Heart right ventricle (tissue), 16 donors: ENCODE data around the gene PRKAG2. TPM values are rescaled to one million over a fixed set of nuclear protein-coding genes. Genes with fewer than 3 reads are reported as not detected.

Experiments
- ATAC-seq, 8 donors: fragments of 200-7000 bp; cut with Tn5 transposase; one replicate each; pipeline ENCODE4 v1.9.1; 2020; ENCODE audit warnings: mild to moderate bottlenecking in 8 of 8, moderate library complexity in 8 of 8, moderate number of reproducible peaks in 1 of 8
- DNase-seq, 2 donors: peaks; one replicate each; pipeline ENCODE4 v3.0.0-alpha.2; 2020
- H3K27ac ChIP-seq, 10 donors: fragments of 200-600 bp; sonication (generic) in 2 of 10; one replicate each; pipeline versions ENCODE4 v1.5.0 to v1.8.0; 2020 to 2022; ENCODE audit warnings: mild to moderate bottlenecking in 3 of 10
- H3K27me3 ChIP-seq, 7 donors: fragments of 200-600 bp; one replicate each; pipeline ENCODE4 v1.8.0; 2021 to 2022; ENCODE audit warnings: mild to moderate bottlenecking in 2 of 7
- H3K36me3 ChIP-seq, 9 donors: fragments of 200-600 bp; sonication (generic) in 1 of 9; one replicate each; pipeline versions ENCODE4 v1.5.0 to v1.8.0; 2020 to 2022; ENCODE audit warnings: mild to moderate bottlenecking in 2 of 9
- H3K4me1 ChIP-seq, 9 donors: fragments of 200-600 bp; sonication (generic) in 1 of 9; one replicate each; pipeline versions ENCODE4 v1.5.0 to v1.8.0; 2020 to 2022; ENCODE audit warnings: mild to moderate bottlenecking in 4 of 9
- H3K4me3 ChIP-seq, 10 donors: fragments of 200-600 bp; sonication (generic) in 2 of 10; one replicate each; pipeline versions ENCODE4 v1.5.0 to v1.8.0; 2020 to 2022; ENCODE audit warnings: mild to moderate bottlenecking in 7 of 10, moderate library complexity in 2 of 10
- H3K9me3 ChIP-seq, 11 donors: fragments of 200-600 bp in 10 of 11; sonication (generic) in 2 of 11; one replicate each; pipeline versions ENCODE4 v1.5.0 to v1.8.0; 2013 to 2022; ENCODE audit warnings: mild to moderate bottlenecking in 2 of 11, control low read depth in 1 of 11, moderate library complexity in 1 of 11
- WGBS, 2 donors: extraction: QIAGEN DNeasy Blood & Tissue Kit; methylation state at CpG; one replicate each; pipeline ENCODE4 v1.1.7; 2013; ENCODE audit warnings: inconsistent platforms in 1 of 2; 5-methylcytosine and 5-hydroxymethylcytosine counted together
- intact Hi-C, 10 donors: fragments of 100-400 bp; cut with DNase I; formaldehyde crosslinking; loops; one replicate each; pipeline versions ENCODE4 v1.11.1 to v1.14.2; 2022
- polyA plus RNA-seq, 2 donors: library from polyadenylated mRNA; stranded (reverse); fragments of 200-250 nt; gene quantifications; one replicate each; pipeline ENCODE4 v1.2.3, GENCODE V29; 2013
- total RNA-seq, 10 donors: library from RNA; stranded (reverse); fragmentation: NEBNext Ultra II Directional in 3 of 10; extraction: Animal tissue kit (Norgen Biotek cat#: 25700) in 3 of 10; gene quantifications; one replicate each; pipeline versions ENCODE4 v1.2.1 to v1.2.4, GENCODE V29; 2021 to 2023
- TF ChIP-seq, protein P1 (sequence below), 9 donors: fragments of 200-600 bp; sonication (generic) in 2 of 9; IDR thresholded peaks; one replicate each; pipeline versions ENCODE4 v1.5.0 to v1.8.0; 2021 to 2022; ENCODE audit warnings: antibody characterized with exemption in 9 of 9, mild to moderate bottlenecking in 5 of 9, moderate library complexity in 1 of 9
- donor health status: Arrhythmogenic right ventricular cardiomyopathy.
- donor health status: ischemic (EF 13 %, LVEDD 7.1; RV severe dilation, severe dysfunction).
- donor health status: healthy with polysubstance abuse.
- donor health status: DM: no; HTN: yes; CAD: no.
- donor health status: DM: no; HTN: no; CAD: no.
- donor health status: ischemic (EF 25% LVEDD 6.9; RV normal size, moderate dysfunction).
- donor health status: ischemic (EF 25% LVEDD 5.7; RV mildly dilated, moderate dysfunction).
- donor health status: healthy.
- donor health status: DM: yes; HTN: yes; CAD: no.
- donor health status: Ischemic cardiomyopathy.
- donor health status: ischemic (EF 35%, LVEDD 5.7; RV mildly dilated, moderate dysfunction).
- donor health status: nonischemic (EF 11% LVEDD 7.7; RV severe dilation, severe dysfunction).
- donor health status: DM: yes; HTN: yes; CAD: no.
- donor health status: PGD.
- donor health status: ischemic (EF 29% LVEDD 5.4; RV normal size, mild dysfunction).
- donor health status: nonischemic (EF 23%, LVEDD 6.1; RV moderate dilation, normal function).

PRKAG2 gene
- total and polyA plus RNA-seq, 12 donors, result 52.4 to 156 (median 114) TPM

DNA sequence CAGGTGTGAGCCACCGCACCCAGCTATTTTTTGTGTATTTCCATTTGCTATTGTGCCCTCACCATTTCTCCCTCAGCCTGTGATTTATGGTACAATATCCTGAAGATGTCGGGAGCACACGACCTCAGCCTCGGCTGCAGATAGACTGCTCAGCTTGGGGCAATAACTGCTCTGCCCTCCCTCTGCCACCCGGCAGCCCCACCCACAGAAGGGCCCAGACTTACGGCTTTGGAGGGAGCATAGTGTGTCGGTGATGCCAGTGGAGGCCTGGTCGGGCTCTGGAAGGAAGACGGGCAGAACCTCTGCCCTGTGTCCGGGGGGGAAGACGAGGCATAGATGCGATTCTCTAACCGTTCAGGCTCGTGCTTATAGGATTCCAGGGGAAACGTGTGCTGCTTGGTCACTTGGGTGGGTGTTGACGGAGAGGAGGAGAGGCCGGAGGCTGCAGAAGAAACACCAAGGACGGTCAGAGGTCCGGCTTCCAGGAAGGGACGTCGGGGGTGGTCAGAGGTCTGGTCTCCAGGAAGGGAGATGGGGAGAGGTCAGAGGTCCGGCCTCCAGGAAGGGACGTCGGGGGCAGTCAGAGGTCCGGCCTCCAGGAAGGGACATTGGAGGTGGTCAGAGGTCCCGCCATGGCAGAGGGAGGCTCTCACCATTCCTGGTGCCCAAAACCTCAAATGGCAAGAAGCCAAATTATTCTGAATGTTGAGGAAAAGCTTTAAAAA, 201.6 kb downstream of the PRKAG2 start:
- H3K27me3 ChIP-seq, result no peaks in the 10 kb centered on the region
- intact Hi-C loops, result no loop called here

DNA sequence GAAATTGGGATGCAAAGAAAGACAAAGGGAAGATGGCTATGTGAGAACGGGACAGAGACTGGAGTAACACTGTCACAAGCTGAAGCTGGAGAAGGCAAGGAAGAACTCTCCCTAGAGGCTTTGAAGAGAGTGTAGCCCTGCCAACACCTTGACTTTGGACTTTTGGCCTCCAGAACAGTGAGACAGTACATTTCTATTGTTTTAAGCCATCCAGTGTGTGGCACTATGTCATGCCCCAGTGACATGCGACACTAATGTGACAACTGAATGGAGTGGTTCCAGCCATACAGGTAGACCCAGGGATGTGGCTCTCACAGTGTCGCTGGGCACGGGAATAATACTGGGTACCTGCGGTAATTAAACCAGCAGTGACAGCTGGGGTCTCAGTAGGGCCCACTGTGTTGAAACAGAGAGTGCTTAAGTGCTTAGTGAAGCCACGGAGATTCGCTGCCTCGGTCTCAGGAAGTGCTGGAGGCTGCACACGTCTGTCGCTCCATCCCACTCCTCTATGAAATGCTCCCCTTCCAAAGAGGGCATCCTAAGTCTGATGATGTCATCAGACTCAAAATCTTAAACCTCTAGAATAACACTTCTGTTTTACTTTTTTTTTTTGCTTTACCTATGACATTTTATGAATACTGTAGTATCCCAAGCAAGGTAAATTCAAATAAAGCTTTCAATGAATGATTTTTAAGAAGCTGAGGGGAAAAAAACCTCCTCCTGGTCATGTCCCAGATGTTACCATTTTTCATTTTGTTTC, 202.6 kb downstream of the PRKAG2 start:
- no peaks in the 10 kb centered on the region for H3K9me3 ChIP-seq
- H3K36me3 ChIP-seq, result peaks cover 0 to 18% (median 0%) of the 10 kb centered on the region in 9 donors
- DNase-seq (no peak), ATAC-seq (no peak)
- 94 to 97% methylated on average over 10 of the region's 10 CpGs for WGBS, 2 donors
- H3K27ac ChIP-seq, result no peak overlapping the region
- no peak overlapping the region for H3K4me3 ChIP-seq
- peaks cover 10 to 55% (median 28%) of the 10 kb centered on the region in 9 donors for H3K4me1 ChIP-seq
- H3K27me3 ChIP-seq, result no peaks in the 10 kb centered on the region
- intact Hi-C loops, result no loop called here
- TF ChIP-seq, protein P1, sequence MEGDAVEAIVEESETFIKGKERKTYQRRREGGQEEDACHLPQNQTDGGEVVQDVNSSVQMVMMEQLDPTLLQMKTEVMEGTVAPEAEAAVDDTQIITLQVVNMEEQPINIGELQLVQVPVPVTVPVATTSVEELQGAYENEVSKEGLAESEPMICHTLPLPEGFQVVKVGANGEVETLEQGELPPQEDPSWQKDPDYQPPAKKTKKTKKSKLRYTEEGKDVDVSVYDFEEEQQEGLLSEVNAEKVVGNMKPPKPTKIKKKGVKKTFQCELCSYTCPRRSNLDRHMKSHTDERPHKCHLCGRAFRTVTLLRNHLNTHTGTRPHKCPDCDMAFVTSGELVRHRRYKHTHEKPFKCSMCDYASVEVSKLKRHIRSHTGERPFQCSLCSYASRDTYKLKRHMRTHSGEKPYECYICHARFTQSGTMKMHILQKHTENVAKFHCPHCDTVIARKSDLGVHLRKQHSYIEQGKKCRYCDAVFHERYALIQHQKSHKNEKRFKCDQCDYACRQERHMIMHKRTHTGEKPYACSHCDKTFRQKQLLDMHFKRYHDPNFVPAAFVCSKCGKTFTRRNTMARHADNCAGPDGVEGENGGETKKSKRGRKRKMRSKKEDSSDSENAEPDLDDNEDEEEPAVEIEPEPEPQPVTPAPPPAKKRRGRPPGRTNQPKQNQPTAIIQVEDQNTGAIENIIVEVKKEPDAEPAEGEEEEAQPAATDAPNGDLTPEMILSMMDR (IDR thresholded peaks at IDR 0.05), result no peak

More for the DNA sequence above, 201.6 kb downstream of the PRKAG2 start:
- Histone ChIP-seq H3K4me1 (peaks cover 10 to 61% (median 34%) of the 10 kb centered on the region in 9 donors), H3K4me3 (no peak overlapping the region), H3K27ac (no peak overlapping the region), H3K36me3 (peaks cover 0 to 18% (median 0%) of the 10 kb centered on the region in 9 donors), H3K9me3 (no peaks in the 10 kb centered on the region)
- WGBS, 2 donors, result 87 to 89% methylated on average over 26 of the region's 26 CpGs
- TF ChIP-seq, protein P1 (IDR thresholded peaks at IDR 0.05), result no peak
- no peak for ATAC-seq
- no peak for DNase-seq

DNA sequence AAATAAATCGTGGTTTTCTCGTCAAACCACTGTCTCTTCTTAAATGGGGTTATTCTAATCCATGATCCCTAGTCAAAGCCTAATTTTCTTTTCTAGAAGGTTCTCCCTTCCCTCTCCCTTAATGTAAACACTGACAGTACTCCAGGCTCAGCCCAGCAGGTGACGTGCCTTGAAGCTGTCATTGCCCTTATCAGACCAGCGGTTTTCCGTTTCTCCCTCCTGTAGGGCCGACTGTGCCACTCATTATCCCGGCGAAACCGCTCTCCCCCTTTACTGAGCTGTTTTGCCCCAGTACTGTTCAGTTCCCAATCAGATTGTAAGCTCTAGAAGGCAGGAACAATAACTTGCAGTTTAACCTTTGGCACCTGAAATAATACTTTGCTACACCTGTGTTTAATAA, 203.7 kb downstream of the PRKAG2 start:
- ATAC-seq (no peak), DNase-seq (no peak)
- Histone ChIP-seq H3K36me3 (peaks cover 0 to 23% (median 0%) of the 10 kb centered on the region in 9 donors), H3K27me3 (no peaks in the 10 kb centered on the region), H3K4me3 (no peak overlapping the region), H3K9me3 (peaks cover 0 to 3% (median 0%) of the 10 kb centered on the region in 11 donors), H3K27ac (peak overlapping the region in 8 of 10 donors; percentile 12 to 65 (median 56)), H3K4me1 (peaks cover 3 to 44% (median 19%) of the 10 kb centered on the region in 9 donors)
- intact Hi-C loops, result no loop called here
- 45 to 59% methylated on average over 9 of the region's 9 CpGs for WGBS, 2 donors
- TF ChIP-seq, protein P1 (IDR thresholded peaks at IDR 0.05), result no peak

DNA sequence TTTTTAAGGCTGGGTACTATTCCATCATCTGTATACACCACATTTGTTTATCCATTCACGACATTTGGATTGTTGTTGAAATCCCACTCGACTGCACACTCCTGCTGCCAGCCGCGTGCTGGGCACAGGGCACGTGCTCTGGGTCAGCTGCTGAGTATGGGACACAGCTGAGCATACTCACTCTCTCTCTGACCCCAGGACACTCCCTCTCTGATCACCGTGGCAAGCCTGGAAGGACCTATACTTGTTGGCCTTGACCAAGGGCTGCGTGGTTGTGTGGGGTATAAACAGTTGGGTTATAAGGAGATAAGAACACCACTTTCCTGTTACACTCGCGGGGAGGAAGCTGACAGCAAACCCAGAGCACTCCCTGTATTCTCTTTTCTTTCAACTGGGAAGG, 204.2 kb downstream of the PRKAG2 start:
- H3K4me1 ChIP-seq, result peaks cover 0 to 39% (median 17%) of the 10 kb centered on the region in 9 donors
- H3K27me3 ChIP-seq, result no peaks in the 10 kb centered on the region
- 28 to 34% methylated on average over 9 of the region's 9 CpGs for WGBS, 2 donors
- H3K9me3 ChIP-seq, result peaks cover 0 to 7% (median 0%) of the 10 kb centered on the region in 11 donors
- TF ChIP-seq, protein P1 (IDR thresholded peaks at IDR 0.05), result no peak
- DNase-seq (no peak), ATAC-seq (peak; percentile 34 to 81 (median 60))
- no peak overlapping the region for H3K4me3 ChIP-seq
- intact Hi-C loops, result no loop called here
- H3K36me3 ChIP-seq, result peaks cover 0 to 28% (median 0%) of the 10 kb centered on the region in 9 donors
- H3K27ac ChIP-seq, result peak overlapping the region in 9 of 10 donors; percentile 12 to 65 (median 56)
